ENCODE measurements around the gene TRIM14.

Gene TRIM14

GRCh38 chr9:98159790-98160189, 40.8 kb upstream of the TRIM14 start:
- H3K4me3 ChIP-seq (ENCODE audit: low read depth, low read length) = no peak overlapping the region
- H3K9me3 ChIP-seq = no peaks in the 10 kb centered on the region
- H3K36me3 ChIP-seq = peaks cover 14% of the 10 kb centered on the region
- H3K4me1 ChIP-seq = no peaks in the 10 kb centered on the region
- no peak for TF ChIP-seq CTCF (IDR thresholded peaks at IDR 0.05; ENCODE audit: low read depth, low read length)
- DNase-seq = no peak
- H3K27me3 ChIP-seq = no peaks in the 10 kb centered on the region

DNA sequence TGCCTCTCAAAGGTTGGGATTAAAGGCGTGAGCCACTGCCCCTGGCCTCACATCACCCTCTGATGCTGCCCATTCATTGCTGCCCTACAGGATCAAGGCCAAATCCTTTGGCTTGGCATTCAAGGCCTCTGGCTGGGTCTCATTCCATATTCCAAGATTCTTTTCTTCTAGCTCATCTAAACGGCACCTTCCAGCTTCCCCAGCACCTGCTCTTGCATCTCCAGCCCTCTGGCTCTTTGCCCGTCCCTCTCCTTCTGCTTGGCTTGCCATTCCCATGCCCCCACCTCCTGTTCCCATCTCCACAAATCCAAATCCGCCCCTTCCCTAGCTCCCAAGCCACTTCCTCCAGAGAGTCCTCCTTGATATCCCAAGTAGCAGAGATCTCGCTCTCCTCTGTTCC, 40.3 kb upstream of the TRIM14 start:
- Histone ChIP-seq H3K4me3 (ENCODE audit: low read depth, low read length) (no peak overlapping the region), H3K27me3 (no peaks in the 10 kb centered on the region), H3K4me1 (no peaks in the 10 kb centered on the region), H3K9me3 (no peaks in the 10 kb centered on the region), H3K36me3 (peaks cover 17% of the 10 kb centered on the region)
- DNase-seq = no peak
- TF ChIP-seq CTCF (IDR thresholded peaks at IDR 0.05; ENCODE audit: low read depth, low read length) = no peak

GRCh38 chr9:98158071-98158831, 39.2 kb upstream of the TRIM14 start:
- no peaks in the 10 kb centered on the region for H3K4me1 ChIP-seq
- H3K36me3 ChIP-seq = peaks cover 17% of the 10 kb centered on the region
- no peak for DNase-seq
- H3K27me3 ChIP-seq = no peaks in the 10 kb centered on the region
- H3K4me3 ChIP-seq (ENCODE audit: low read depth, low read length) = no peak overlapping the region
- TF ChIP-seq CTCF (IDR thresholded peaks at IDR 0.05; ENCODE audit: low read depth, low read length) = no peak
- H3K9me3 ChIP-seq = no peaks in the 10 kb centered on the region

DNA sequence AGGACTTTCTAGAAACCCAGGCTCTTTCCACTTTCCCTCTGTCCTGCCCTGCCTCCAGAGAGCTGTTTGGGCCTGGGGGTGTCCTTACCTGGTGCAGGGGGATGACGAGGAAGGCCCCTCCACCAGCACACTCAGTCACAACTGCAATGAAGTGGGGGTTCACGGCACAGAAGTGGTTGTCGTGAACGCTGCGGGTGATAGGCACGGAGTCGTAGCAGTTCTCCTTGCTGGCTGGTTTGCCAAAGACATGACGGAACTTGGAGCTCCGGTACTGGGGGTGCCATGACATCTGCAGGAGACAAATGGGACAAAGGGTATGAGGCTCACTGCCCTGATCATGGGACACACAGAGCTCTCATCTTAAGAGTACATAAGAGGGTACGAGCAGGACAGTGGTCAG, 38.4 kb upstream of the TRIM14 start:
- DNase-seq = no peak
- TF ChIP-seq CTCF (IDR thresholded peaks at IDR 0.05; ENCODE audit: low read depth, low read length) = no peak

GRCh38 chr9:98154678-98155077, 35.7 kb upstream of the TRIM14 start:
- TF ChIP-seq CTCF (IDR thresholded peaks at IDR 0.05; ENCODE audit: low read depth, low read length) = no peak
- peaks cover 17% of the 10 kb centered on the region for H3K36me3 ChIP-seq
- DNase-seq = no peak
- H3K4me1 ChIP-seq = no peaks in the 10 kb centered on the region
- H3K9me3 ChIP-seq = no peaks in the 10 kb centered on the region
- H3K4me3 ChIP-seq (ENCODE audit: low read depth, low read length) = no peak overlapping the region
- no peaks in the 10 kb centered on the region for H3K27me3 ChIP-seq

More for the DNA sequence above, 38.4 kb upstream of the TRIM14 start:
- Histone ChIP-seq H3K9me3 (no peaks in the 10 kb centered on the region), H3K4me1 (no peaks in the 10 kb centered on the region), H3K27me3 (no peaks in the 10 kb centered on the region), H3K4me3 (ENCODE audit: low read depth, low read length) (no peak overlapping the region), H3K36me3 (peaks cover 17% of the 10 kb centered on the region)

- TF ChIP-seq CTCF (IDR thresholded peaks at IDR 0.05; ENCODE audit: low read depth, low read length) = no peak
- no peak for DNase-seq
- H3K4me3 ChIP-seq (ENCODE audit: low read depth, low read length) = no peak overlapping the region
- no peaks in the 10 kb centered on the region for H3K9me3 ChIP-seq
- H3K27me3 ChIP-seq = no peaks in the 10 kb centered on the region
- peaks cover 17% of the 10 kb centered on the region for H3K36me3 ChIP-seq
- no peaks in the 10 kb centered on the region for H3K4me1 ChIP-seq
These were observed 33.5 kb upstream of the TRIM14 start for GRCh38 chr9:98152526-98152925.
